ENCODE data around the gene GJA9. TPM values are rescaled to one million over a fixed set of nuclear protein-coding genes. Genes with fewer than 3 reads are reported as not detected.
"Not testable (repeated sequence)": the region's sequence is repeated elsewhere in the genome, so short reads cannot be mapped to it uniquely, and the experiment has no call there.

Gene GJA9
- total and polyA plus RNA-seq, 9 donors = 0.18 to 0.24 (median 0.24) TPM; not detected in 6

DNA sequence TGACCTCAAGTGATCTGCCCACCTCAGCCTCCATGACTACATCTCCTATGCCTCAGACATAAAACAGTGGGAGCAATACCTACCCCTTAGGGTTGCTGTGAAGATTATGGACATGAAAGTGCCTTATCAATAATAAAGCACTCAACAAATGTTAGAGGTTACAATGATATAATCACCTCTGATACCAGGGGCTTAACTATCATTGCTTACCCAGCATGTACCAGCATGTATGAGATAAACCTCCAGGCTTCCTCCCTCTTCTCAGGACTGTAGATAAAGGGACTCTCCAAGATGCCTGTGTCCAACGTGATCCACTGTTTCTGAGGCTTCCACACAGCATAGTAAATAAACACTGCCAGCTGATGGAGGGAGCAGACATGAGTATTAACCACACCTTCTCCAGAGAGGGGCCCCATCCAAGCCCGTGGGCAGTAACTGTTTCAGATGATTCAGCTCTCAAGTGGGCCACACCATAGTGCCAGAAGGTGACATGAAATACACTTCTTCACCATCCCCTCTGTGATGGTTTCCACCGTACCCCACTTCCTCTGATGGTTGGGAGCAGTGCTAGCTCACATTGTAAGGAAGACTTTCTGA lies 34.1 kb upstream of the GJA9 start:
- no peak for DNase-seq
- H3K4me1 ChIP-seq (ENCODE audit: control insufficient read depth, insufficient read depth, low read length) = no peaks in the 10 kb centered on the region
- WGBS (ENCODE audit: insufficient coverage) = 100% methylated on average over 1 of the region's 3 CpGs
- H3K27ac ChIP-seq (ENCODE audit: low read length) = no peak overlapping the region
- no peaks in the 10 kb centered on the region for H3K9me3 ChIP-seq (replicated peaks; ENCODE audit: control insufficient read depth, low read depth, low read length)
- no peaks in the 10 kb centered on the region for H3K36me3 ChIP-seq (ENCODE audit: control insufficient read depth, insufficient read depth, low read length)
- no peaks in the 10 kb centered on the region for H3K27me3 ChIP-seq (ENCODE audit: control insufficient read depth, insufficient read depth, low read length)
- no peak overlapping the region for H3K4me3 ChIP-seq (ENCODE audit: low read length)

DNA sequence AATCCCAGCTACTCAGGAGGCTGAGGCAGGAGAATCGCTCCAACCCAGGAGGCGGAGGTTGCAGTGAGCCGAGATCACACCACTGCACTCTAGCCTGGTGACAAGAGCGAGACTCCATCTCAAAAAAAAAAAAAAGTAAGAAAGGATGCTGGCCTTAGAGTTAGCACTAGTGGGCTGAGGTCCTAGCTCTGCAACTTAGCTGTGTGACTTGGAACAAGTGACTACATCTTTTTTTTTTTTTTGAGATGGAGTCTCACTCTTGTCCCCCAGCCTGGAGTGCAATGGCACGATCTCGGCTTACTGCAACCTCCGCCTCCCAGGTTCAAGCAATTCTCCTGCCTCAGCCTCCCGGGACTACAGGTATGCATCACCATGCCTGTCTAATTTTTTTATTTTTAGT lies 33.5 kb upstream of the GJA9 start:
- not testable (repeated sequence) for H3K36me3 ChIP-seq (ENCODE audit: control insufficient read depth, insufficient read depth, low read length); DNase-seq; H3K27me3 ChIP-seq (ENCODE audit: control insufficient read depth, insufficient read depth, low read length); H3K9me3 ChIP-seq (replicated peaks; ENCODE audit: control insufficient read depth, low read depth, low read length); H3K4me3 ChIP-seq (ENCODE audit: low read length); H3K27ac ChIP-seq (ENCODE audit: low read length); H3K4me1 ChIP-seq (ENCODE audit: control insufficient read depth, insufficient read depth, low read length)
- 100% methylated on average over 2 of the region's 8 CpGs for WGBS (ENCODE audit: insufficient coverage)

DNA sequence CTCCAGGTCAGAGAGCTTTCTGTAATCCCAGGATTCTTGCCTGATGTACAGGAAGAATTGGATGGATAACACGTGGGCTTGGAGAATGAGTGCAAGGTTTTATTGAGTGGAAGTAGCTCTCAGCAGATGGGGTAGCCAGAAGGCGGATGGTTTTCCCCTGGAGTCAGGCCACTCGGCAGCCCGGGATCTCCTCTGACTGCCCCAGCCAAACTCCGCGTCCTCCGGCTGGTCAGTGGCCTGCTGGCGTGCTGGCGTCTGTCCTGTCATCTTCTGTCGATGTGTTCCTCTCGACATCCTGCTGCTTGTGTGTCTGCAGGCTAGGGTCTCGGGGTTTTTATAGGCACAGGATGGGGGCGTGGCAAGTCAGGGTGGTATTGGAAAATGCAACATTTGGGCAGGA lies 27.4 kb upstream of the GJA9 start:
- peaks cover 2% of the 10 kb centered on the region for H3K9me3 ChIP-seq (replicated peaks; ENCODE audit: control insufficient read depth, low read depth, low read length)
- WGBS (ENCODE audit: insufficient coverage) = 73% methylated on average over 11 of the region's 13 CpGs

DNA sequence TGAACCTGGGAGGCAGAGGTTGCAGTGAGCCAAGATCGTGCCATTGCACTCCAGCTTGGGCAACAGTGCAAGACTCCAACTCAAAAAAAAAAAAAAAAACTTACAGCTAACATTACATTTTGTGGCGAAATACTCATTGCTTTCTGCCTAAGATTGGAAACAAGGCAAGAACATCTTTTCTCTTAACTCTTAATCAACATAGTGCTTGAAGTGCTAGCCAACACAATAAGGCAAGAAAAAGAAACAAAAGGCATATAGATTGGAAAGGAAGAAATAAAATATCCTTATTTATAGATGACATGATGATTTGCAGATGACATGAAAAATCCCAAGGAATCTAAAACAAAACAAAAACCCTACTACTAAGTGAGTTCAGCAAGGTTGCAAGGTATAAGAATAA lies 24.6 kb upstream of the GJA9 start:
- H3K4me1 ChIP-seq (ENCODE audit: control insufficient read depth, insufficient read depth, low read length) = no peaks in the 10 kb centered on the region
- no peak overlapping the region for H3K4me3 ChIP-seq (ENCODE audit: low read length)
- H3K36me3 ChIP-seq (ENCODE audit: control insufficient read depth, insufficient read depth, low read length) = no peaks in the 10 kb centered on the region
- no peak overlapping the region for H3K27ac ChIP-seq (ENCODE audit: low read length)
- peaks cover 2% of the 10 kb centered on the region for H3K9me3 ChIP-seq (replicated peaks; ENCODE audit: control insufficient read depth, low read depth, low read length)
- no CpG with 5 or more reads among the region's 2 CpGs for WGBS (ENCODE audit: insufficient coverage)
- no peaks in the 10 kb centered on the region for H3K27me3 ChIP-seq (ENCODE audit: control insufficient read depth, insufficient read depth, low read length)
- no peak for DNase-seq

More for the DNA sequence above, 27.4 kb upstream of the GJA9 start:
- no peaks in the 10 kb centered on the region for H3K27me3 ChIP-seq (ENCODE audit: control insufficient read depth, insufficient read depth, low read length)
- H3K36me3 ChIP-seq (ENCODE audit: control insufficient read depth, insufficient read depth, low read length) = no peaks in the 10 kb centered on the region
- DNase-seq = no peak
- no peaks in the 10 kb centered on the region for H3K4me1 ChIP-seq (ENCODE audit: control insufficient read depth, insufficient read depth, low read length)
- no peak overlapping the region for H3K4me3 ChIP-seq (ENCODE audit: low read length)
- no peak overlapping the region for H3K27ac ChIP-seq (ENCODE audit: low read length)

DNA sequence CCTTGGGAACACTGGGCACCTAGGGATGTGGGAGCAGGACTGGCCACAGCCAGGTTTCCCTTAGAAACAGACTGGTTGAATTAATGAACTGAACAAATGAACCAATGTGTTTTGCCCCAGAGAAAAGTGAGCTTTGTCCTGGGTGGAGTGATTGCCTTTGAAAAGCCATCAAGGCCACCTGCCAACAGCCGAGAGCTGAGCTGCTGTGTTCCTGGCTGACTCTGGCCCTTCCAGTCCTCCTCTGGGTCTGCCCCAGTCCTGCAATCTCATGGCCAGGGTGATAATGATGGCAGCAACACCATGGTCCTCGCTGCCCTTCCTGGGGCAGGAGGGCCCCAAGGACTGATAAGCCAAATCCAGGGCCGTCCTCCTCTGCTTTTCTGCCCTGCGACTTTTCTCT lies 18.2 kb upstream of the GJA9 start:
- Histone ChIP-seq H3K27ac (ENCODE audit: low read length) (no peak overlapping the region), H3K27me3 (ENCODE audit: control insufficient read depth, insufficient read depth, low read length) (no peaks in the 10 kb centered on the region), H3K36me3 (ENCODE audit: control insufficient read depth, insufficient read depth, low read length) (no peaks in the 10 kb centered on the region), H3K4me3 (ENCODE audit: low read length) (no peak overlapping the region), H3K9me3 (replicated peaks; ENCODE audit: control insufficient read depth, low read depth, low read length) (no peaks in the 10 kb centered on the region), H3K4me1 (ENCODE audit: control insufficient read depth, insufficient read depth, low read length) (no peaks in the 10 kb centered on the region)
- 85% methylated on average over 2 of the region's 4 CpGs for WGBS (ENCODE audit: insufficient coverage)
- no peak for DNase-seq

DNA sequence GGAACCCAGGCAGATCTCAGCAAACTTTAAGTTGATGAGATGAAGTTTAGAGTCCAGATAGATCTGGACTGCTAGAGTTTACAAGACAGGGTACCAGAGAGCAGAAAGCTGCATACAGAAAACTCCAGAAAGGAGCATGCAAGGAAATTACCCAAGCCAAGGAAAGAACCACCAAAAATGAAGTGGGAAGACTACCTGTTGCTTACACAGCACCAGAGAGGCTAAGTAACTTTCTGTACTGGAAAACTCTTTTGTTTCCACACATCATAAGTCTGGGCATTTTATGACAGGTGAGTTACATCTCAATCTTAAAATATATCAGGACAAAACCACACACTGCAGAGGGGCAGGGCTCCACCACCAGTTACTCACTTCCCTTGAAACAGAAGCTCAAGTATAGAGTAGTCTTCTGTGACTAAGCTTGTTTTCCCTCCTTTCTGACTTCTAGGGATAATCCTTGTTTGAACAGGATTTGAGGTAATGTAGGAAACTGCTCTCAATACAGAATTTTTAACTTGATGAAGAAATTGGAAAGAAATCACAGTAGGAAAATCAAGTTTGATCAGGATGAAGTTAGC lies 17.4 kb upstream of the GJA9 start:
- no peak overlapping the region for H3K4me3 ChIP-seq (ENCODE audit: low read length)
- H3K27me3 ChIP-seq (ENCODE audit: control insufficient read depth, insufficient read depth, low read length) = no peaks in the 10 kb centered on the region
- no peaks in the 10 kb centered on the region for H3K9me3 ChIP-seq (replicated peaks; ENCODE audit: control insufficient read depth, low read depth, low read length)
- DNase-seq = no peak
- H3K36me3 ChIP-seq (ENCODE audit: control insufficient read depth, insufficient read depth, low read length) = no peaks in the 10 kb centered on the region
- H3K27ac ChIP-seq (ENCODE audit: low read length) = no peak overlapping the region
- no peaks in the 10 kb centered on the region for H3K4me1 ChIP-seq (ENCODE audit: control insufficient read depth, insufficient read depth, low read length)

DNA sequence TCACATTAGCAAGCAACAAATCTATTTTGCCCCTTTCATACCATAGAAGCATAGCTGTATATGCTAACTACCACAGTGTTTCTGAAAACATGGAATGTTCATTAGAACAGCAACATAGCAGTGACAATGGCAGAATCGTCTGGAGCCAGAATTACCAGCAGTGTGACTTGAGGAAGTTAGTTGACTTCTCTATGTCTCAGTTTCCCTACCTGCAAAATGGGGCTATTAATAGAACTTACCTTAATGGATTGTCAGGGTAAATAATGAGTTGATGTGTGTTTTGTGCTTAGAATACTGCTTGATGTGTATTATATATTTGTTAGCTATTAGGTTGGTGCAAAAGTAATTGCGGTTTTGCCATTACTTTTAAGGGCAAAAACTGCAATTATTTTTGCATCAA lies 14.8 kb upstream of the GJA9 start:
- Histone ChIP-seq H3K27ac (ENCODE audit: low read length) (no peak overlapping the region), H3K36me3 (ENCODE audit: control insufficient read depth, insufficient read depth, low read length) (no peaks in the 10 kb centered on the region), H3K4me3 (ENCODE audit: low read length) (no peak overlapping the region), H3K9me3 (replicated peaks; ENCODE audit: control insufficient read depth, low read depth, low read length) (no peaks in the 10 kb centered on the region), H3K4me1 (ENCODE audit: control insufficient read depth, insufficient read depth, low read length) (no peaks in the 10 kb centered on the region), H3K27me3 (ENCODE audit: control insufficient read depth, insufficient read depth, low read length) (no peaks in the 10 kb centered on the region)
- no peak for DNase-seq
- no CpG with 5 or more reads among the region's 2 CpGs for WGBS (ENCODE audit: insufficient coverage)

DNA sequence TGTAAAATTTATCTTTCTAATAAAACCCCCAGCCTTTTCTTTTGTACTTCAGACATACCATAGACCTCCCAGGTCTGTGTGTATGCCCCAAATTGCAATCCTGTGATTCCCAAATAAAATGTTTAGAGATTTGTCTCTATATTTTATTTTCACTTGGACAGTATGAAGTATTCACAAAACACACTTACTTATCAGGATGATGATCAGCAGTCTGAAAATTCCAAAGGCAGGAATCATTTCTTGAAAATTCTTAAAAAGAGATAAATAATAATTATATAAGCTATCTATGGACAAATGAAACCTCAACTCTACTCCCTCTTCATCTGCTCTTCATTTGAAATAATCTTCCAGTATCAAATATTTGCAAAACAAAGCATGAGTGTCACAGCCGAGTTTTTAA lies 11.6 kb upstream of the GJA9 start:
- no peak for DNase-seq
- Histone ChIP-seq H3K36me3 (ENCODE audit: control insufficient read depth, insufficient read depth, low read length) (no peaks in the 10 kb centered on the region), H3K4me3 (ENCODE audit: low read length) (no peak overlapping the region), H3K9me3 (replicated peaks; ENCODE audit: control insufficient read depth, low read depth, low read length) (no peaks in the 10 kb centered on the region), H3K27ac (ENCODE audit: low read length) (no peak overlapping the region), H3K27me3 (ENCODE audit: control insufficient read depth, insufficient read depth, low read length) (no peaks in the 10 kb centered on the region), H3K4me1 (ENCODE audit: control insufficient read depth, insufficient read depth, low read length) (no peaks in the 10 kb centered on the region)
- WGBS (ENCODE audit: insufficient coverage) = no CpG with 5 or more reads among the region's 1 CpG

DNA sequence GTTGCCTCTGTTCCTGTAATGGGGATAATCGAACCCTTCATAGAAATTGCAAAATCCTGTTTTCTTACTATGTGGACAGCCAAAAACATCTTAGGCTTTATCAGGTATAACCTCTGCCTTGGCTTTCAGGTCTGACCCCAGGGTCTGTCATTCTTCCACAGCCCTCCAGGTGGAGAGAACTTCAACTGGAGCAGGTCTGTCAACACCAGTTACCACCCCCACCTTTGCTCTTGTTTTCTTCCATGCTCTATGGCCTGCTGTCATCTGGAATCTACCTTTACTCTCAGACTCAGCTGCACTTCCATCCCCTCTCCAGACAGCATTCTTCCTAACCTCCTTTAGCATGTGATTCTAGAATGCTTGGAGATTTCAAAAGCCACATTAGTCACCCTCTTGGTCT lies 10.4 kb upstream of the GJA9 start:
- Histone ChIP-seq H3K27me3 (ENCODE audit: control insufficient read depth, insufficient read depth, low read length) (no peaks in the 10 kb centered on the region), H3K36me3 (ENCODE audit: control insufficient read depth, insufficient read depth, low read length) (no peaks in the 10 kb centered on the region), H3K9me3 (replicated peaks; ENCODE audit: control insufficient read depth, low read depth, low read length) (no peaks in the 10 kb centered on the region), H3K4me3 (ENCODE audit: low read length) (no peak overlapping the region), H3K4me1 (ENCODE audit: control insufficient read depth, insufficient read depth, low read length) (no peaks in the 10 kb centered on the region), H3K27ac (ENCODE audit: low read length) (no peak overlapping the region)
- 86% methylated on average over 1 of the region's 1 CpG for WGBS (ENCODE audit: insufficient coverage)
- no peak for DNase-seq

DNA sequence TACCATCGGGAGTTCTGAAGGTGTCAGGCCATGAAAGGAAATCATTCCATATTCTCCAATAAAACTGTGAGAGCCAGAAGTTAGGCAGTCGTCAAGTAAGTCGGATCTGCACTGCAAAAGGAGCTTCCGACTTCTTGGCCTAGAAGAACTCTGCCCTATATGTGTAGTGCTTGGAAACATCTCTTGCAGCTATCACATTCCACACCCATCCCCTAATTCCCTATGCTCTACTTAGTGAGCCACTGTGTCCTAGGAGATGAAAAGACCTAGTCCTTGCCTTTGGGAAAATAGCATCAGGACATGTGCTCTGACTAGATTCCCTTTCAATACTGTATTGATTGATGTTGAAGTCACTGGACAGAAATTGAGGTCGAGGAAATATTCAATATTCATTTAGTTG lies 8.2 kb upstream of the GJA9 start:
- Histone ChIP-seq H3K27me3 (ENCODE audit: control insufficient read depth, insufficient read depth, low read length) (no peaks in the 10 kb centered on the region), H3K9me3 (replicated peaks; ENCODE audit: control insufficient read depth, low read depth, low read length) (no peaks in the 10 kb centered on the region), H3K4me1 (ENCODE audit: control insufficient read depth, insufficient read depth, low read length) (no peaks in the 10 kb centered on the region), H3K36me3 (ENCODE audit: control insufficient read depth, insufficient read depth, low read length) (no peaks in the 10 kb centered on the region), H3K27ac (ENCODE audit: low read length) (no peak overlapping the region), H3K4me3 (ENCODE audit: low read length) (no peak overlapping the region)
- DNase-seq = no peak
- no CpG with 5 or more reads among the region's 5 CpGs for WGBS (ENCODE audit: insufficient coverage)
